A549 (cell line): ENCODE results near the gene SNX10. TPM values are rescaled to one million over a fixed set of nuclear protein-coding genes. Genes with fewer than 3 reads are reported as not detected.

Experiments used
- ATAC-seq, 2 experiments: fragments of 200-7000 bp in 1 of 2; fragments of >200 bp in 1 of 2; cut with Nextera tagmentation in 1 of 2; cut with Tn5 transposase in 1 of 2; 3 replicates each; pipeline versions ENCODE4 v1.8.0 to v1.9.1; 2018 to 2020; ENCODE audit warnings: mild to moderate bottlenecking in 1 of 2, moderate library complexity in 1 of 2
- CTCF ChIA-PET: fragments of 300-600 bp; sonication (Branson Sonifier 250); formaldehyde crosslinking; extraction: SDS; loops from one replicate; lab custom pipeline; 2021; ENCODE audit warnings: antibody characterized with exemption, inconsistent platforms; lab: Yijun Ruan, JAX
- POLR2A ChIA-PET: fragments of 350-600 bp; formaldehyde crosslinking; extraction: SDS; loops from one replicate; lab custom pipeline; 2021; ENCODE audit warnings: antibody characterized with exemption, inconsistent platforms; lab: Yijun Ruan, JAX
- DNase-seq, 2 experiments: peaks; one replicate each; pipeline versions ENCODE4 v3.0.0 to v3.0.0-alpha.2; 2011 to 2016; ENCODE audit warnings: low read depth in 1 of 2, low spot score in 1 of 2
- FAIRE-seq: peaks from 2 replicates; lab custom pipeline; 2011; peaks lifted over from hg19 to GRCh38; lab: Jason Lieb, UNC
- H3K27ac ChIP-seq, 2 experiments: fragments of >200 bp; sonication (Bioruptor Twin); formaldehyde crosslinking; 3 replicates each; pipeline ENCODE4 v1.5.1; 2016 to 2017
- H3K4me1 ChIP-seq: fragments of >200 bp; sonication (Bioruptor Twin); formaldehyde crosslinking; 3 replicates; pipeline ENCODE4 v1.6.1; 2016
- H3K4me2 ChIP-seq: fragments of >200 bp; sonication (Bioruptor Twin); formaldehyde crosslinking; 3 replicates; pipeline ENCODE4 v1.6.1; 2016
- H3K4me3 ChIP-seq: fragments of >200 bp; sonication (Bioruptor Twin); formaldehyde crosslinking; 3 replicates; pipeline ENCODE4 v1.5.1; 2016
- H3K9me3 ChIP-seq: fragments of >200 bp; sonication (Bioruptor Twin); formaldehyde crosslinking; 3 replicates; pipeline ENCODE4 v1.6.1; 2016
- ATOH8 ChIP-seq: fragments of 250-450 bp; sonication (Bioruptor Pico); IDR thresholded peaks from 2 replicates; pipeline ENCODE4 v1.5.0; 2020; ENCODE audit warnings: low read depth, mild to moderate bottlenecking, moderate library complexity
- BCL3 ChIP-seq: fragments of >200 bp; sonication (Bioruptor Twin); formaldehyde crosslinking; IDR thresholded peaks from 3 replicates; pipeline ENCODE4 v1.6.1; 2016
- BHLHE40 ChIP-seq: IDR thresholded peaks from 2 replicates; pipeline ENCODE4 v1.6.1; 2012; ENCODE audit warnings: low read depth, low read length, inconsistent platforms
- CEBPB ChIP-seq, 2 experiments: fragments of >200 bp in 1 of 2; sonication (Bioruptor Twin) in 1 of 2; formaldehyde crosslinking in 1 of 2; IDR thresholded peaks; 2 replicates each; pipeline ENCODE4 v1.6.1; 2012 to 2016
- CHD2 ChIP-seq: fragments of 150-350 bp; IDR thresholded peaks from 2 replicates; pipeline ENCODE4 v1.6.1; 2014; ENCODE audit warnings: low read length; ENCODE audit not compliant: partially characterized antibody
- E2F6 ChIP-seq: IDR thresholded peaks from 2 replicates; pipeline ENCODE4 v1.6.1; 2012; ENCODE audit warnings: low read depth, borderline replicate concordance
- EHF ChIP-seq: fragments of 250-450 bp; sonication (Bioruptor Pico); IDR thresholded peaks from 2 replicates; pipeline ENCODE4 v1.5.0; 2020; ENCODE audit warnings: mild to moderate bottlenecking
- EHMT2 ChIP-seq: fragments of 200-600 bp; sonication (generic); IDR thresholded peaks from 2 replicates; pipeline ENCODE4 v1.6.1; 2016; ENCODE audit warnings: antibody characterized with exemption, low read depth, mild to moderate bottlenecking, moderate library complexity
- ESRRA ChIP-seq: fragments of 150-350 bp; IDR thresholded peaks from 2 replicates; pipeline ENCODE4 v1.6.1; 2014; ENCODE audit warnings: mild to moderate bottlenecking, low read length, borderline replicate concordance
- GATA3 ChIP-seq: IDR thresholded peaks from 2 replicates; pipeline ENCODE4 v1.6.1; 2012; ENCODE audit warnings: borderline replicate concordance
- HEYL ChIP-seq: fragments of 250-450 bp; sonication (Bioruptor Pico); IDR thresholded peaks from 2 replicates; pipeline ENCODE4 v1.8.0; 2021; ENCODE audit warnings: mild to moderate bottlenecking, moderate library complexity
- HOXA7 ChIP-seq: fragments of 250-450 bp; sonication (Bioruptor Pico); IDR thresholded peaks from 2 replicates; pipeline ENCODE4 v1.5.0; 2020; ENCODE audit warnings: mild to moderate bottlenecking, moderate library complexity
- HOXB5 ChIP-seq: fragments of 250-450 bp; sonication (Bioruptor Pico); IDR thresholded peaks from 2 replicates; pipeline ENCODE4 v1.5.0; 2020; ENCODE audit warnings: mild to moderate bottlenecking, moderate library complexity
- JUN ChIP-seq, 2 experiments: fragments of >200 bp; sonication (Bioruptor Twin); formaldehyde crosslinking; IDR thresholded peaks; 2 replicates in 1 of 2; 3 replicates in 1 of 2; pipeline ENCODE4 v1.6.1; 2016 to 2017
- MAFK ChIP-seq: fragments of 450-650 bp; IDR thresholded peaks from 2 replicates; pipeline ENCODE4 v1.6.1; 2014; ENCODE audit not compliant: partially characterized antibody
- NR3C1 ChIP-seq: fragments of >200 bp; sonication (Bioruptor Twin); formaldehyde crosslinking; IDR thresholded peaks from 3 replicates; pipeline ENCODE4 v1.6.1; 2017
- PBX3 ChIP-seq: IDR thresholded peaks from 2 replicates; pipeline ENCODE4 v1.6.1; 2012
- POLR2A ChIP-seq: IDR thresholded peaks from 2 replicates; pipeline ENCODE4 v1.6.1; 2012; ENCODE audit warnings: mild to moderate bottlenecking, low read length
- POLR2AphosphoS2 ChIP-seq: conservative IDR thresholded peaks from 2 replicates; pipeline ENCODE4 v1.6.1; 2012; ENCODE audit warnings: low read length, improper control_type of control experiment, inconsistent platforms
- RAD21 ChIP-seq, 2 experiments: fragments of >200 bp in 1 of 2; sonication (Bioruptor Twin) in 1 of 2; formaldehyde crosslinking in 1 of 2; IDR thresholded peaks in 1 of 2; conservative IDR thresholded peaks in 1 of 2; 2 replicates in 1 of 2; 3 replicates in 1 of 2; pipeline ENCODE4 v1.6.1; 2012 to 2018; ENCODE audit warnings: inconsistent platforms in 1 of 2
- RCOR1 ChIP-seq: fragments of 150-350 bp; IDR thresholded peaks from 2 replicates; pipeline ENCODE4 v1.6.1; 2014; ENCODE audit warnings: antibody characterized with exemption, low read length, low read depth
- RFX5 ChIP-seq: fragments of 450-650 bp; IDR thresholded peaks from 2 replicates; pipeline ENCODE4 v1.7.1; 2014; ENCODE audit warnings: antibody characterized with exemption, mild to moderate bottlenecking, moderate library complexity
- SMC3 ChIP-seq: fragments of >200 bp; sonication (Bioruptor Twin); formaldehyde crosslinking; IDR thresholded peaks from 3 replicates; pipeline ENCODE4 v1.6.1; 2018; ENCODE audit warnings: inconsistent platforms
- TP53 ChIP-seq: fragments of 250-450 bp; sonication (Bioruptor Pico); IDR thresholded peaks from 2 replicates; pipeline ENCODE4 v1.5.0; 2021; ENCODE audit warnings: mild to moderate bottlenecking, moderate library complexity
- ZC3H11A ChIP-seq: fragments of 450-650 bp; IDR thresholded peaks from 2 replicates; pipeline ENCODE4 v1.6.1; 2014; ENCODE audit warnings: antibody characterized with exemption, mild to moderate bottlenecking
- ZFP36 ChIP-seq: fragments of 450-650 bp; IDR thresholded peaks from 2 replicates; pipeline ENCODE4 v1.6.1; 2014; ENCODE audit warnings: borderline replicate concordance; ENCODE audit not compliant: partially characterized antibody
- ZSCAN20 ChIP-seq: fragments of 250-450 bp; sonication (Bioruptor Pico); IDR thresholded peaks from 2 replicates; pipeline ENCODE4 v1.8.0; 2022; ENCODE audit warnings: mild to moderate bottlenecking, moderate library complexity
- WGBS: methylation state at CpG from one replicate; pipeline ENCODE4 v1.1.6; 2017; ENCODE audit errors: missing lambda C conversion rate; 5-methylcytosine and 5-hydroxymethylcytosine counted together
- polyA plus RNA-seq, 4 experiments: library from polyadenylated mRNA; depleted of rRNA in 3 of 4; stranded (reverse); fragments of >200 nt; fragmentation: RNase III in 1 of 4; extraction: RNeasy Plus Mini Kit Qiagen cat#74134 plus additional on column Dnase treatment in 1 of 4; gene quantifications; 2 replicates in 3 of 4; 3 replicates in 1 of 4; pipeline ENCODE4 v1.2.3, GENCODE V29; 2011 to 2017

Gene SNX10
- polyA plus RNA-seq, 2 of the 4 experiments (the other 2 are of a cell fraction), result 4.5 to 12.6 TPM

- 51% methylated on average over 10 of the region's 10 CpGs for WGBS
- ChIA-PET POLR2A (no interaction called here), CTCF (interaction anchor here (0.7 to 1.9 kb wide), 7 partner anchors 14 to 756 kb away, joined by 3 to 9 read pairs (median 4); no protein-coding TSS in a partner anchor)
- Histone ChIP-seq H3K4me2 (0 out of 3 replicates have a peak overlapping the region, but pooled peaks have one; percentile 20), H3K27ac (0 out of 6 replicates have a peak overlapping the region, but pooled peaks of 1 of the 2 experiments have one; percentile 8), H3K4me3 (no peak overlapping the region), H3K4me1 (peaks cover 3% of the 10 kb centered on the region; the same call in 1 of the 3 replicates), H3K9me3 (no peaks in the 10 kb centered on the region)
- DNase-seq (no peak), FAIRE-seq (no peak), ATAC-seq (no peak)
- TF ChIP-seq MAFK, result peak; percentile 92
- no peak for TF ChIP-seq HEYL (CRISPR knock-in tag)
Observed at GRCh38 chr7:26404189-26404996, 112.7 kb downstream of the SNX10 start.

GRCh38 chr7:26406433-26406832 lies 114.8 kb downstream of the SNX10 start:
- ATAC-seq (no peak), FAIRE-seq (no peak), DNase-seq (no peak)
- H3K4me1 ChIP-seq, result no peaks in the 10 kb centered on the region
- H3K9me3 ChIP-seq, result no peaks in the 10 kb centered on the region
- H3K4me2 ChIP-seq, result no peak overlapping the region
- POLR2A ChIA-PET, result no interaction called here
- WGBS, result 89% methylated on average over 2 of the region's 2 CpGs
- H3K27ac ChIP-seq, result no peak overlapping the region
- TF ChIP-seq CEBPB (IDR thresholded peaks at IDR 0.05), result no peak
- TF ChIP-seq PBX3, result no peak
- TF ChIP-seq E2F6, result no peak
- no peak for TF ChIP-seq POLR2AphosphoS2
- no peak for TF ChIP-seq ZSCAN20
- TF ChIP-seq BCL3, result no peak
- no peak for TF ChIP-seq EHMT2
- no peak for TF ChIP-seq JUN (IDR thresholded peaks at IDR 0.05)
- no peak for TF ChIP-seq ZC3H11A
- TF ChIP-seq RAD21 (conservative IDR thresholded peaks at IDR 0.05 in 1 of 2, IDR thresholded peaks at IDR 0.05 in 1 of 2), result no peak
- TF ChIP-seq RCOR1, result no peak
- no peak for TF ChIP-seq RFX5
- no peak for TF ChIP-seq CHD2
- no peak overlapping the region for H3K4me3 ChIP-seq
- CTCF ChIA-PET, result interaction anchor here (1.2 kb wide), 1 partner anchor 29 kb away, joined by 4 read pairs; no protein-coding TSS in a partner anchor

- TF ChIP-seq GATA3, result no peak
- no peak for TF ChIP-seq SMC3
- TF ChIP-seq ESRRA, result no peak
- TF ChIP-seq ATOH8 (CRISPR knock-in tag), result no peak
- no peak for TF ChIP-seq TP53 (CRISPR knock-in tag)
- TF ChIP-seq HOXB5 (CRISPR knock-in tag), result no peak
- TF ChIP-seq PBX3, result no peak
- no peak for TF ChIP-seq HOXA7 (CRISPR knock-in tag)
- TF ChIP-seq EHF, result no peak
- no peak for TF ChIP-seq BHLHE40
- no peak for TF ChIP-seq POLR2A
- no peak for TF ChIP-seq NR3C1
- TF ChIP-seq ZFP36, result no peak
- 63% methylated on average over 5 of the region's 5 CpGs for WGBS
- no peak for ATAC-seq
- H3K27ac ChIP-seq, result no peak overlapping the region
- no peaks in the 10 kb centered on the region for H3K9me3 ChIP-seq
- POLR2A ChIA-PET, result no interaction called here
- DNase-seq, result no peak
- H3K4me2 ChIP-seq, result no peak overlapping the region
- CTCF ChIA-PET, result interaction anchor here (0.6 to 2.5 kb wide), 7 partner anchors 9 to 517 kb away, joined by 3 to 9 read pairs (median 3); no protein-coding TSS in a partner anchor
- FAIRE-seq, result no peak
- no peaks in the 10 kb centered on the region for H3K4me1 ChIP-seq
- no peak overlapping the region for H3K4me3 ChIP-seq
Observed at GRCh38 chr7:26409661-26410547, 118.2 kb downstream of the SNX10 start.
